ENCODE measurements around the gene ZNF516.
A peak's percentile ranks its signal among the peaks of the same experiment; 100 is the strongest.

The ZNF516 gene

DNA sequence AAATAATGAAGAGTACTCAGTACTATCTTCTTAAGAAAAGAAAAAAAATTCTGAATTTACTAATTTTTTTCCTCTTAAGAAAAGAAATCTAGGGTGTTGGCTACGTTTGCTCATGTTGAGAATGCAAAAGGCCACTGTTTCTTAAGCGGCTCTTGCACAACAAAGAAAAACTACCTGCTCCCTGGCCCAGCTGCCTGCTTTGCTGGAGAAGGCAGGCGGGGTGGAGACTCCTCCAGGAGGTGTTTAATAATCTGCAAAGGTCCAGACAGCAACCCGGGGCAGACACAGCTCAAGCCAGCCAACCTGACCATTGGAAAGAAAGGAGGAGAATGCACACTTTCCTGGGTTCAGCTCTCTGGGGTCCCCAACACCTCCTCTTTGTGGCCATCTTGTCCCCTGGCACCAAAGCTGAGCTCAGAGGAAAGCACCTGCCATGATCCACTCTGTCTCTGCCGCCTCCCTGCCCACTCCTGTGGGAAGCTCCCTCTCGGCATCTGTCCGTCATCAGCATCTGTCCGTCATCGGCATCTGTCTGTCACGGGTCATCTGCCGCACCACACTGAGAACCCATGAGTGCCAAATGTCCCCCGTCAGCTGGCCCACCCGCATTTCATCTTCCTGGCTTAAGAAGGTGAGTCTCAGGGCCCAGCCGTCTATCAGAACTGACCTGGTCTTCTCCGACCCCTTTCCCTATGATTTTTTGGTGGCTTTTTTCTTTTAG is 11.9 kb downstream of the ZNF516 start:
- H4K20me1 ChIP-seq (ENCODE audit: control insufficient read depth, insufficient read depth, low read depth, low read length) = peaks cover 21% of the 10 kb centered on the region

DNA sequence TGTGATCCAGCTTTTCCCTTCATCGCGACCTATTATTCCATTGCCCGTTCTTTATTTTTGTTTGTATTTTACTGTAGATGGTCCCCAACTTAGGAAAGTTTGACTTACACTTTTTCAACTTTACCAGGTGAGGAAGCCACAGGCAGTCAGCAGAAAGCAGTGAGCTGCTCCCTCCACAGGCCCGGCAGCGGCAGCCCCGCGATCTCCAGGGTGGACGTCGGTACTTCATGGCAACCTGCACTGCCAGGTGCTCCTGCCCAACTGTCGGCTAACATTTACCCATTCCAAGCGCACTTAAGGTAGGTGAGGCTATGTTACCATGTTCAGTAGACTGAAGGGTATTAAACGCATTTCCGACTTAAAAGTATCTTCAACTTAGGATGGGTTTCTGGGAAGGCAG is 12.8 kb downstream of the ZNF516 start:
- H3K4me1 ChIP-seq (ENCODE audit: control insufficient read depth, low read length) = peaks cover 33% of the 10 kb centered on the region
- peaks cover 8% of the 10 kb centered on the region; the same call in 1 of the 2 replicates for H3K36me3 ChIP-seq (ENCODE audit: control insufficient read depth, low read length)
- no peak overlapping the region for H3K4me3 ChIP-seq (ENCODE audit: low read length)
- H3K27me3 ChIP-seq (ENCODE audit: control insufficient read depth, low read length) = no peaks in the 10 kb centered on the region
- no peaks in the 10 kb centered on the region; the same call in 1 of the 2 replicates for H3F3A ChIP-seq (ENCODE audit: control insufficient read depth, insufficient read depth)
- H3K79me2 ChIP-seq (ENCODE audit: control insufficient read depth, low read length) = peaks cover 94% of the 10 kb centered on the region
- no peak overlapping the region for H3K27ac ChIP-seq (ENCODE audit: low read depth, low read length)
- no peaks in the 10 kb centered on the region for H3K9me2 ChIP-seq (replicated peaks; ENCODE audit: control insufficient read depth, low read length)
- H3K9me3 ChIP-seq (ENCODE audit: control insufficient read depth, insufficient read depth, low read length) = no peaks in the 10 kb centered on the region
- no peak overlapping the region for H3K4me2 ChIP-seq (ENCODE audit: low read length)
- no peak for TF ChIP-seq EZH2phosphoT487 (IDR thresholded peaks at IDR 0.05; ENCODE audit: borderline replicate concordance, low read length)
- TF ChIP-seq, protein P1, sequence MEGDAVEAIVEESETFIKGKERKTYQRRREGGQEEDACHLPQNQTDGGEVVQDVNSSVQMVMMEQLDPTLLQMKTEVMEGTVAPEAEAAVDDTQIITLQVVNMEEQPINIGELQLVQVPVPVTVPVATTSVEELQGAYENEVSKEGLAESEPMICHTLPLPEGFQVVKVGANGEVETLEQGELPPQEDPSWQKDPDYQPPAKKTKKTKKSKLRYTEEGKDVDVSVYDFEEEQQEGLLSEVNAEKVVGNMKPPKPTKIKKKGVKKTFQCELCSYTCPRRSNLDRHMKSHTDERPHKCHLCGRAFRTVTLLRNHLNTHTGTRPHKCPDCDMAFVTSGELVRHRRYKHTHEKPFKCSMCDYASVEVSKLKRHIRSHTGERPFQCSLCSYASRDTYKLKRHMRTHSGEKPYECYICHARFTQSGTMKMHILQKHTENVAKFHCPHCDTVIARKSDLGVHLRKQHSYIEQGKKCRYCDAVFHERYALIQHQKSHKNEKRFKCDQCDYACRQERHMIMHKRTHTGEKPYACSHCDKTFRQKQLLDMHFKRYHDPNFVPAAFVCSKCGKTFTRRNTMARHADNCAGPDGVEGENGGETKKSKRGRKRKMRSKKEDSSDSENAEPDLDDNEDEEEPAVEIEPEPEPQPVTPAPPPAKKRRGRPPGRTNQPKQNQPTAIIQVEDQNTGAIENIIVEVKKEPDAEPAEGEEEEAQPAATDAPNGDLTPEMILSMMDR (IDR thresholded peaks at IDR 0.05; ENCODE audit: low read depth, low read length, poor library complexity, severe bottlenecking) = no peak
- peaks cover 14% of the 10 kb centered on the region; the same call in 1 of the 2 replicates for H4K20me1 ChIP-seq (ENCODE audit: control insufficient read depth, insufficient read depth, low read depth, low read length)

More for the DNA sequence above, 11.9 kb downstream of the ZNF516 start:
- no peaks in the 10 kb centered on the region; the same call in 1 of the 2 replicates for H3F3A ChIP-seq (ENCODE audit: control insufficient read depth, insufficient read depth)
- H3K27ac ChIP-seq (ENCODE audit: low read depth, low read length) = no peak overlapping the region
- H3K36me3 ChIP-seq (ENCODE audit: control insufficient read depth, low read length) = peaks cover 8% of the 10 kb centered on the region; the same call in 1 of the 2 replicates
- no peaks in the 10 kb centered on the region for H3K27me3 ChIP-seq (ENCODE audit: control insufficient read depth, low read length)
- TF ChIP-seq EZH2phosphoT487 (IDR thresholded peaks at IDR 0.05; ENCODE audit: borderline replicate concordance, low read length) = no peak
- TF ChIP-seq, protein P1 (IDR thresholded peaks at IDR 0.05; ENCODE audit: low read depth, low read length, poor library complexity, severe bottlenecking) = no peak
- H3K4me3 ChIP-seq (ENCODE audit: low read length) = no peak overlapping the region
- peaks cover 33% of the 10 kb centered on the region for H3K4me1 ChIP-seq (ENCODE audit: control insufficient read depth, low read length)
- no peak overlapping the region for H3K4me2 ChIP-seq (ENCODE audit: low read length)
- H3K79me2 ChIP-seq (ENCODE audit: control insufficient read depth, low read length) = peaks cover 94% of the 10 kb centered on the region
- no peaks in the 10 kb centered on the region for H3K9me2 ChIP-seq (replicated peaks; ENCODE audit: control insufficient read depth, low read length)
- H3K9me3 ChIP-seq (ENCODE audit: control insufficient read depth, insufficient read depth, low read length) = no peaks in the 10 kb centered on the region

DNA sequence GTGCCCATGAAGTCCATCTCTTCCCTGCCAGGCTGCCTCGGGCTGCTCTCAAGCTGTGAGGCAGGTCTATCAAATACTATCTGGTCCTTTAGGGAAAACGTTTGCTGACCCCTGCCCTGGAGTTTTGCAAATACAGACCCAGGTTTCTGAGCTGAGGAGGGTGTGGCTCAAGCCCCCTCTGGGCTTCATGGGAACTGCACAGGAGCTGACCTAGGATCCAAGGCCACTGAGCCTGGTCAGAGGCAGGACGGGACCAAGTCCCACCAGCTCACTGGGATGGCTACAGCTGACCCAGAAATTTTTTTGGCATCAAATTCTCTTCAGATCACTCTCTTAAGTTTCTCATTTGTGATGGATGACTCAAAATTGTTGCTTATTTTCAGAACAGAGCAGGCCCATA is 14.1 kb downstream of the ZNF516 start:
- Histone ChIP-seq H3K4me1 (ENCODE audit: control insufficient read depth, low read length) (peaks cover 26% of the 10 kb centered on the region), H3K27ac (ENCODE audit: low read depth, low read length) (no peak overlapping the region), H3K4me2 (ENCODE audit: low read length) (no peak overlapping the region), H3K36me3 (ENCODE audit: control insufficient read depth, low read length) (peaks cover 8% of the 10 kb centered on the region; the same call in 1 of the 2 replicates), H3K79me2 (ENCODE audit: control insufficient read depth, low read length) (peaks cover 94% of the 10 kb centered on the region), H3K27me3 (ENCODE audit: control insufficient read depth, low read length) (no peaks in the 10 kb centered on the region), H4K20me1 (ENCODE audit: control insufficient read depth, insufficient read depth, low read depth, low read length) (peaks cover 11% of the 10 kb centered on the region; the same call in 1 of the 2 replicates), H3F3A (ENCODE audit: control insufficient read depth, insufficient read depth) (peaks cover 4% of the 10 kb centered on the region; the same call in 1 of the 2 replicates), H3K4me3 (ENCODE audit: low read length) (no peak overlapping the region), H3K9me2 (replicated peaks; ENCODE audit: control insufficient read depth, low read length) (no peaks in the 10 kb centered on the region), H3K9me3 (ENCODE audit: control insufficient read depth, insufficient read depth, low read length) (no peaks in the 10 kb centered on the region)
- no peak for TF ChIP-seq EZH2phosphoT487 (IDR thresholded peaks at IDR 0.05; ENCODE audit: borderline replicate concordance, low read length)
- TF ChIP-seq, protein P1 (IDR thresholded peaks at IDR 0.05; ENCODE audit: low read depth, low read length, poor library complexity, severe bottlenecking) = peak; percentile 30

Data from DOHH2 (cell line).